A673 (cell line): Measurements from ENCODE around the gene SDC1. TPM values are rescaled to one million over a fixed set of nuclear protein-coding genes. Genes with fewer than 3 reads are reported as not detected.

ENCODE experiments used
- BruUV-seq: library from RNA; stranded (reverse); fragments of 400-500 nt; replicated peaks from 2 replicates; lab custom pipeline; 2021; lab: Mats Ljungman, UMichigan
- CTCF ChIA-PET: fragments of 300-600 bp; sonication (Branson Sonifier 250); formaldehyde crosslinking; loops from one replicate; lab custom pipeline; 2022; ENCODE audit warnings: antibody characterized with exemption; lab: Charles Lee
- POLR2A ChIA-PET: fragments of 300-600 bp; sonication (Branson Sonifier 250); formaldehyde crosslinking; loops from one replicate; lab custom pipeline; 2022; ENCODE audit warnings: antibody characterized with exemption; ENCODE audit not compliant: low non-redundant PET; lab: Charles Lee
- DNase-seq: peaks from one replicate; pipeline ENCODE4 v3.0.0-alpha.2; 2015; ENCODE audit warnings: low spot score
- H3K27ac ChIP-seq: fragments of 200-600 bp; sonication (generic); 2 replicates; pipeline ENCODE4 v1.5.1; 2016; ENCODE audit warnings: mixed run types, low read depth, mild to moderate bottlenecking, mixed read lengths, antibody characterized with exemption, low read length; ENCODE audit not compliant: poor library complexity, severe bottlenecking
- H3K27me3 ChIP-seq: fragments of 200-600 bp; sonication (generic); replicated peaks from 2 replicates; pipeline ENCODE4 v1.6.1; 2017; ENCODE audit warnings: mixed run types, low read depth, mild to moderate bottlenecking, mixed read lengths, antibody characterized with exemption, low read length; ENCODE audit not compliant: insufficient read depth, poor library complexity
- H3K36me3 ChIP-seq: fragments of 200-600 bp; sonication (generic); 2 replicates; pipeline ENCODE4 v1.6.1; 2016; ENCODE audit warnings: mixed run types, mild to moderate bottlenecking, mixed read lengths, antibody characterized with exemption, low read length; ENCODE audit not compliant: insufficient read depth, poor library complexity, severe bottlenecking
- H3K4me1 ChIP-seq: fragments of 200-600 bp; sonication (generic); 2 replicates; pipeline ENCODE4 v1.6.1; 2017; ENCODE audit warnings: mixed run types, mild to moderate bottlenecking, mixed read lengths, antibody characterized with exemption, low read length; ENCODE audit not compliant: insufficient read depth, poor library complexity, severe bottlenecking
- H3K4me3 ChIP-seq: fragments of 200-600 bp; sonication (generic); 2 replicates; pipeline ENCODE4 v1.5.1; 2016; ENCODE audit warnings: low read depth, mixed run types, mild to moderate bottlenecking, mixed read lengths, low read length; ENCODE audit not compliant: poor library complexity, severe bottlenecking
- H3K9me3 ChIP-seq: fragments of 200-600 bp; sonication (generic); 2 replicates; pipeline ENCODE4 v1.6.1; 2016; ENCODE audit warnings: mixed run types, low read depth, mild to moderate bottlenecking, mixed read lengths, antibody characterized with exemption, low read length; ENCODE audit not compliant: poor library complexity, severe bottlenecking
- EZH2 ChIP-seq: fragments of 200-600 bp; sonication (generic); IDR thresholded peaks from 2 replicates; pipeline ENCODE4 v1.6.1; 2017; ENCODE audit warnings: borderline replicate concordance, low read depth, mild to moderate bottlenecking, mixed read lengths, antibody characterized with exemption, low read length; ENCODE audit not compliant: poor library complexity, severe bottlenecking
- intact Hi-C: fragments of 100-400 bp; cut with micrococcal nuclease; formaldehyde crosslinking; loops from one replicate; pipeline ENCODE4 v1.10.0; 2022; ENCODE audit not compliant: unreplicated experiment
- total RNA-seq: library from RNA; stranded (reverse); gene quantifications from 2 replicates; pipeline ENCODE4 v1.2.3, GENCODE V29; 2021
- TF ChIP-seq, protein P1 (sequence below): fragments of 300-800, 200-600 bp; sonication (generic); conservative IDR thresholded peaks from 2 replicates; pipeline ENCODE4 v1.5.1; 2017; ENCODE audit warnings: low read depth, mild to moderate bottlenecking, antibody characterized with exemption, low read length, moderate library complexity, mixed read lengths

The SDC1 gene
- total RNA-seq, 1 experiment from 2014 or later = 1.4 TPM

DNA sequence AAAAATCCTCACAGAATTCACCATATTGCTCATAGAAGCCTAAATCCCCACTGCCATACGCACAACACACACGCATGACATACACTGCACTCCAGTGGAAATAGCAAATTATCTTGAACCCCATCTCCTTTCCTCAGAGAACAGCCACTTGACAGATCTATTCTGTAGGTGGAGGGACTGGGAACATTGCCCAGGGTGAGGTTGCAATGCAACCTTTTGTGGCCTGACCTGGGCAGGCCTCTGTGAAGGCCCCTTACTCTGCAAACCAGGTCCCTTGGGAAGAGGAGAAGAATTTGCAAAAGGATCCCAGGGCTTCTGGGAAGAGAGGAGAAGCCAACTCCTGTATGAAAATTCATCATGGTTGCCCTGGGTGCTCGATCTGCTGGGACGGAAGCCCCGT is 51.9 kb downstream of the SDC1 start:
- no peaks in the 10 kb centered on the region for H3K27me3 ChIP-seq
- POLR2A ChIA-PET = no interaction called here
- H3K9me3 ChIP-seq = no peaks in the 10 kb centered on the region
- no peaks in the 10 kb centered on the region for H3K36me3 ChIP-seq
- no peak overlapping the region for H3K4me3 ChIP-seq
- intact Hi-C loops = no loop called here
- TF ChIP-seq, protein P1, sequence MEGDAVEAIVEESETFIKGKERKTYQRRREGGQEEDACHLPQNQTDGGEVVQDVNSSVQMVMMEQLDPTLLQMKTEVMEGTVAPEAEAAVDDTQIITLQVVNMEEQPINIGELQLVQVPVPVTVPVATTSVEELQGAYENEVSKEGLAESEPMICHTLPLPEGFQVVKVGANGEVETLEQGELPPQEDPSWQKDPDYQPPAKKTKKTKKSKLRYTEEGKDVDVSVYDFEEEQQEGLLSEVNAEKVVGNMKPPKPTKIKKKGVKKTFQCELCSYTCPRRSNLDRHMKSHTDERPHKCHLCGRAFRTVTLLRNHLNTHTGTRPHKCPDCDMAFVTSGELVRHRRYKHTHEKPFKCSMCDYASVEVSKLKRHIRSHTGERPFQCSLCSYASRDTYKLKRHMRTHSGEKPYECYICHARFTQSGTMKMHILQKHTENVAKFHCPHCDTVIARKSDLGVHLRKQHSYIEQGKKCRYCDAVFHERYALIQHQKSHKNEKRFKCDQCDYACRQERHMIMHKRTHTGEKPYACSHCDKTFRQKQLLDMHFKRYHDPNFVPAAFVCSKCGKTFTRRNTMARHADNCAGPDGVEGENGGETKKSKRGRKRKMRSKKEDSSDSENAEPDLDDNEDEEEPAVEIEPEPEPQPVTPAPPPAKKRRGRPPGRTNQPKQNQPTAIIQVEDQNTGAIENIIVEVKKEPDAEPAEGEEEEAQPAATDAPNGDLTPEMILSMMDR = no peak
- TF ChIP-seq EZH2 = no peak
- H3K4me1 ChIP-seq = no peaks in the 10 kb centered on the region
- CTCF ChIA-PET = no interaction called here
- no peak overlapping the region for H3K27ac ChIP-seq
- no TSS peak for BruUV-seq
- no peak for DNase-seq

DNA sequence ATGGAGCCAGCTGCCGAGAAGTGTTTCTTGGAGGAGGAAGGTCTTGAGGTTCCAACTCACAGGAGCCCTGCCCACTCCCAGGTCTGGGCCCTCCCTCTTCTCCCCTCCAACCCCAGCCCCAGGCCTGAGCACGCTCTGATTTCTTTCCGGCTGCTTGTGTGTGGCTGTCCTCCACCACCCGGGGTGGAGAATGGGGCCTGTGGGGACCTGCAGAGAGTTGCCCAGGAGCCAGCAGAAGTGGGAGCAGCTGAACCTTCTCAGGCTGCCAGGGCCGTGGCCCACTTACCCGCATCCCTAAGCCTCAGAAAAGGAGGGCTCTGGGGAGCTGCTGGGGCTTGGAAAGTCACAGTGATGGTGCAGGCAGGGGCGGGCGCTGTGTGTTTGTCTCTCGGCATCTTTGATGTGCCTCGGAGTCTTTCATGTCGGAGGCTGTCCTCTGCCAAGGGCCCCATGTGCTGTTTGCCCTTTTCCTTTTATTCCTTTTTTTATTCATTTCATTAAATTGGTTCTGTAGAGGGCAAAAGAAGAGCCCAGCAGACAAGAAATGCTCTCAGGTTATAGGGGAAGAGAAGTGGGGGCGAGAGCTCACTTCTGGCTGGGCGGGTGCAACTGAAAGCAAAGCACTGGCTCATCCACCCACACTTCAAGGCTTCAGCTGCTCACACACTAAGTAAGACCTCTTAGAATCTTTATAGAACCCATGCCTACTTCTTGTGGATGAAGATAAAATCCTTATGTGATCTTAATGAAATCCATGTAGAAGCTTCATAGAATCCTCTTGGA is 52.5 kb downstream of the SDC1 start:
- Histone ChIP-seq H3K4me1 (no peaks in the 10 kb centered on the region), H3K27ac (no peak overlapping the region), H3K4me3 (no peak overlapping the region), H3K27me3 (no peaks in the 10 kb centered on the region), H3K36me3 (no peaks in the 10 kb centered on the region), H3K9me3 (no peaks in the 10 kb centered on the region)
- BruUV-seq = no TSS peak
- intact Hi-C loops = no loop called here
- ChIA-PET CTCF (no interaction called here), POLR2A (no interaction called here)
- no peak for TF ChIP-seq EZH2
- TF ChIP-seq, protein P1 = no peak
- DNase-seq = no peak

DNA sequence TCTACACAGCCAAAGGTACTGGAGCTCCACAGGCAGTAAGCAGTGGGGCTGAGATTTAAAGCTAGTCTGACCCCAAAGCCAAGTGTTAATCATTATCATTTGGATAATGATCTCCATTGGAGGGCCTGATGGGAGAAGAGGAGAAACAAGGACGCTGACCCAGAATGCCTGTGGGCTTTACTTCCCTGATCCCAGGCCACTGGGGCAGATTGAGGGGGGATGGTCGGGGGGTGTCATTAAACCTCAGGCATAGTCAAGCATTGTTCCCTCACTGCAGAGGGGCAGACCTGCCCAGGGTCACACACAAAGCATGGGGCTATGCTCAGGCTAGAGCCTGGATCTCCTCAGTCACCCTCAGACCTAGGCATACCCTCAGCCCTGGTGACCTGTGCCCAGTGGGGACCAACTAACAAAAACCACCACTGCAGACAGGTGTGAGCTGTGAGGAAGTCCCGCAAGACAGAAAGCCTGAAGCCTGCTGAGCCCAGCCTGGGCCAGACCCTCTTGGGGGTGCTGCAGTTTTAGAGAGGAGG is 53.4 kb downstream of the SDC1 start:
- H3K9me3 ChIP-seq = no peaks in the 10 kb centered on the region
- POLR2A ChIA-PET = no interaction called here

More for the DNA sequence above, 53.4 kb downstream of the SDC1 start:
- Histone ChIP-seq H3K27me3 (no peaks in the 10 kb centered on the region), H3K4me3 (no peak overlapping the region), H3K4me1 (no peaks in the 10 kb centered on the region), H3K36me3 (no peaks in the 10 kb centered on the region), H3K27ac (no peak overlapping the region)
- no TSS peak for BruUV-seq
- CTCF ChIA-PET = no interaction called here
- intact Hi-C loops = no loop called here
- TF ChIP-seq, protein P1 = no peak
- TF ChIP-seq EZH2 = no peak
- no peak for DNase-seq
